Measurements from ENCODE around the gene TRMT11. TPM values are rescaled to one million over a fixed set of nuclear protein-coding genes. Genes with fewer than 3 reads are reported as not detected.

TRMT11 gene
- total and polyA plus RNA-seq, 10 of the 15 experiments (the other 5 are each of a cell fraction or from before 2014, with no cell fraction given) = 34.0 to 81.1 (median 43.7) TPM

GRCh38 chr6:125983246-125983945, 2.9 kb upstream of the TRMT11 start:
- BruUV-seq (replicated peaks) = no TSS peak
- in situ Hi-C loops (cut with MboI) (no loop called here), intact Hi-C loops (cut with micrococcal nuclease; ENCODE audit: unreplicated experiment) (no loop called here)
- ChIA-PET RAD21 (ENCODE audit: unreplicated experiment) (no interaction called here), CTCF (interaction anchor here (0.6 to 4.0 kb wide), 3 partner anchors 9 to 321 kb away, joined by 3 to 44 read pairs (median 42); no protein-coding TSS in a partner anchor), POLR2A (no interaction called here), SMC1A (ENCODE audit: uncharacterized antibody, unreplicated experiment) (interaction anchor here (0.9 kb wide), 1 partner anchor 9 kb away, joined by 3 read pairs; no protein-coding TSS in a partner anchor)
- 69% methylated on average over 4 of the region's 4 CpGs for WGBS (ENCODE audit: insufficient coverage, insufficient replicate concordance, low lambda C conversion rate, missing lambda C conversion rate)
- no peak for FAIRE-seq
- H4K20me1 ChIP-seq (ENCODE audit: control insufficient read depth, insufficient read depth) = no peaks in the 10 kb centered on the region
- no peak overlapping the region for H3K9ac ChIP-seq (ENCODE audit: control insufficient read depth, insufficient read depth, low read length)
- no peak overlapping the region for H2AFZ ChIP-seq (ENCODE audit: control insufficient read depth, low read depth, low read length)
- H3K4me1 ChIP-seq (ENCODE audit: control insufficient read depth, insufficient read depth, low read length) = peaks cover 5% of the 10 kb centered on the region; the same call in 1 of the 2 replicates
- H3K79me2 ChIP-seq (ENCODE audit: control insufficient read depth, insufficient read depth, low read length) = peaks cover 32% of the 10 kb centered on the region
- ATAC-seq = no peak
- no peaks in the 10 kb centered on the region for H3K36me3 ChIP-seq (ENCODE audit: control insufficient read depth in 2 of 2, insufficient read depth in 2 of 2, low read length in 1 of 2)
- H3K4me2 ChIP-seq (ENCODE audit: control insufficient read depth, insufficient read depth) = no peak overlapping the region
- no peak for DNase-seq (ENCODE audit: low read depth, low spot score)
- H3K4me3 ChIP-seq = no peak overlapping the region
- no peaks in the 10 kb centered on the region for H3K27me3 ChIP-seq (replicated peaks in 1 of 2; ENCODE audit: control insufficient read depth in 2 of 2, insufficient read depth in 2 of 2, low read length in 1 of 2)
- no peaks in the 10 kb centered on the region for H3K9me3 ChIP-seq (replicated peaks; ENCODE audit: control insufficient read depth, insufficient read depth, low read length)
- no peak overlapping the region for H3K27ac ChIP-seq (ENCODE audit: control insufficient read depth, insufficient read depth)
- TF ChIP-seq NR2C1 (IDR thresholded peaks at IDR 0.05) (no peak), ATF7 (IDR thresholded peaks at IDR 0.05; ENCODE audit: low read depth) (no peak), EP300 (IDR thresholded peaks at IDR 0.05; ENCODE audit: borderline replicate concordance in 1 of 2, control insufficient read depth in 1 of 2, low read depth in 2 of 2, low read length in 2 of 2) (no peak), ZNF592 (IDR thresholded peaks at IDR 0.05) (no peak), ZNF274 (IDR thresholded peaks at IDR 0.05; ENCODE audit: insufficient read depth, insufficient read length) (no peak), ZBTB4 (CRISPR knock-in tag; IDR thresholded peaks at IDR 0.05) (no peak), SP1 (IDR thresholded peaks at IDR 0.05; ENCODE audit: low read depth, low read length) (no peak), STAT1 (conservative IDR thresholded peaks at IDR 0.05) (no peak), USF2 (IDR thresholded peaks at IDR 0.05; ENCODE audit: borderline replicate concordance, low read depth, low read length) (no peak), MAX (IDR thresholded peaks at IDR 0.05; ENCODE audit: low read depth, low read length) (no peak), IKZF2 (IDR thresholded peaks at IDR 0.05) (no peak), PAX5 (IDR thresholded peaks at IDR 0.05; ENCODE audit: borderline replicate concordance, low read depth, low read length) (no peak)
- TF ChIP-seq, protein P1, sequence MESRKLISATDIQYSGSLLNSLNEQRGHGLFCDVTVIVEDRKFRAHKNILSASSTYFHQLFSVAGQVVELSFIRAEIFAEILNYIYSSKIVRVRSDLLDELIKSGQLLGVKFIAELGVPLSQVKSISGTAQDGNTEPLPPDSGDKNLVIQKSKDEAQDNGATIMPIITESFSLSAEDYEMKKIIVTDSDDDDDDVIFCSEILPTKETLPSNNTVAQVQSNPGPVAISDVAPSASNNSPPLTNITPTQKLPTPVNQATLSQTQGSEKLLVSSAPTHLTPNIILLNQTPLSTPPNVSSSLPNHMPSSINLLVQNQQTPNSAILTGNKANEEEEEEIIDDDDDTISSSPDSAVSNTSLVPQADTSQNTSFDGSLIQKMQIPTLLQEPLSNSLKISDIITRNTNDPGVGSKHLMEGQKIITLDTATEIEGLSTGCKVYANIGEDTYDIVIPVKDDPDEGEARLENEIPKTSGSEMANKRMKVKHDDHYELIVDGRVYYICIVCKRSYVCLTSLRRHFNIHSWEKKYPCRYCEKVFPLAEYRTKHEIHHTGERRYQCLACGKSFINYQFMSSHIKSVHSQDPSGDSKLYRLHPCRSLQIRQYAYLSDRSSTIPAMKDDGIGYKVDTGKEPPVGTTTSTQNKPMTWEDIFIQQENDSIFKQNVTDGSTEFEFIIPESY (IDR thresholded peaks at IDR 0.05) = no peak
